Transverse colon (tissue), 4 donors: ENCODE data around the gene CRYZL1. TPM values are rescaled to one million over a fixed set of nuclear protein-coding genes. Genes with fewer than 3 reads are reported as not detected.

Experiments
- DNase-seq: peaks from one replicate; pipeline ENCODE4 v3.0.0-alpha.2; 2019
- H3K27ac ChIP-seq, 4 donors: fragments of 200-600 bp; sonication (generic); 2 replicates each; pipeline ENCODE4 v1.5.1; 2016 to 2018; ENCODE audit warnings: inconsistent platforms in 4 of 4
- H3K27me3 ChIP-seq: fragments of 200-600 bp; sonication (generic); 2 replicates; pipeline ENCODE4 v1.5.1; 2017; ENCODE audit warnings: inconsistent platforms
- H3K36me3 ChIP-seq, 4 donors: fragments of 200-600 bp; sonication (generic); 2 replicates each; pipeline ENCODE4 v1.5.1; 2017 to 2019; ENCODE audit warnings: inconsistent platforms in 4 of 4
- H3K4me1 ChIP-seq, 4 donors: fragments of 200-600 bp; sonication (generic); 2 replicates each; pipeline ENCODE4 v1.5.1; 2017 to 2020; ENCODE audit warnings: inconsistent platforms in 4 of 4
- H3K4me3 ChIP-seq, 4 donors: fragments of 200-600 bp; sonication (generic); 1 replicate in 1 of 4; 2 replicates in 3 of 4; pipeline versions ENCODE4 v1.5.1 to v1.6.1; 2017 to 2019; ENCODE audit warnings: inconsistent platforms in 4 of 4
- H3K9me3 ChIP-seq, 2 donors: fragments of 200-600 bp; sonication (generic); 2 replicates each; pipeline ENCODE4 v1.5.1; 2017 to 2019; ENCODE audit warnings: inconsistent platforms in 2 of 2
- EP300 ChIP-seq: sonication (generic); formaldehyde crosslinking; IDR thresholded peaks from one replicate; pipeline ENCODE4 v1.6.1; 2017; ENCODE audit warnings: antibody characterized with exemption, low read depth
- POLR2A ChIP-seq: fragments of 450-650 bp; IDR thresholded peaks from one replicate; pipeline ENCODE4 v1.6.1; 2016; ENCODE audit warnings: antibody characterized with exemption, mild to moderate bottlenecking, moderate library complexity
- POLR2AphosphoS5 ChIP-seq, 3 donors: sonication (generic); formaldehyde crosslinking; IDR thresholded peaks; one replicate each; pipeline ENCODE4 v1.6.1; 2016; ENCODE audit warnings: antibody characterized with exemption in 3 of 3
- WGBS, 2 donors: methylation state at CpG; one replicate each; pipeline ENCODE4 v1.1.5; 2018; ENCODE audit warnings: low coverage in 1 of 2; 5-methylcytosine and 5-hydroxymethylcytosine counted together
- in situ Hi-C, 4 donors: fragments of 200-750 bp; cut with MboI; loops; one replicate each; pipeline versions ENCODE4 v1.15.0 to v1.15.1; 2017; ENCODE audit warnings: low sequenced_read_pairs in 3 of 4, low pct_ligation_motif_present in 1 of 4, low pct_unique_long_range_greater_than_20kb in 1 of 4
- intact Hi-C: fragments of 100-400 bp; cut with DNase I; formaldehyde crosslinking; loops from one replicate; pipeline ENCODE4 v1.15.1; 2023; ENCODE audit warnings: low total_unique reads
- total RNA-seq, 4 donors: library from RNA; depleted of rRNA; stranded (reverse); fragments of >200 nt; gene quantifications; one replicate each; pipeline ENCODE4 v1.1.0, GENCODE V29; 2016
- TF ChIP-seq, protein P1 (sequence below), 5 experiments: fragments of 200-600 bp in 3 of 5; fragments of 450-650 bp in 2 of 5; sonication (generic) in 3 of 5; IDR thresholded peaks; 1 replicate in 2 of 5; 2 replicates in 3 of 5; pipeline ENCODE4 v1.5.1; 2016 to 2017; ENCODE audit warnings: antibody characterized with exemption in 5 of 5, inconsistent platforms in 3 of 5, mild to moderate bottlenecking in 2 of 5, moderate library complexity in 1 of 5

Gene CRYZL1
- total RNA-seq, 4 donors from 2014 or later, result 27.7 to 58.9 (median 43.6) TPM

DNA sequence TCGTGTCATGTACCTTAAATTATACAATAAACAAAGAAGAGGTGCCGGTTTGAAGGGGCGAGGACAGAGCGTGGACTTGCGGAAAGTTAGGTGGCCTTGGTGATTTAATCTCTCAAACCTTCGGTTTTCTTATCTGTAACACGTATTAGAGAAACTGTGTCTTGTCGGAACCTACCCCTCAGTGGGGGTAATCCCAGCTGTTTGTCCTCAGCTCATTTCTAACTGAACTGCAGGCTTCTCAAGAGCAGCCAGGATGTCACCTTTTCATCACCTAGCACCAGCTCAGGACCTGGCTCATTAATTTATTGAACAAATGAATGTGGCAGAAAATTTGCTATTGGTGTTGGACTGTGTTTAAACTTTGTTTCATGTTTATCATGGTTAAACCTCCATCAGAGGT, 31.9 kb upstream of the CRYZL1 start:
- intact Hi-C loops, result no loop called here
- Histone ChIP-seq H3K27ac (no peak overlapping the region), H3K9me3 (no peaks in the 10 kb centered on the region), H3K4me1 (peaks cover 4 to 13% (median 6%) of the 10 kb centered on the region in 4 donors), H3K27me3 (no peaks in the 10 kb centered on the region), H3K36me3 (no peaks in the 10 kb centered on the region), H3K4me3 (no peak overlapping the region)
- DNase-seq, result no peak
- TF ChIP-seq, protein P1, sequence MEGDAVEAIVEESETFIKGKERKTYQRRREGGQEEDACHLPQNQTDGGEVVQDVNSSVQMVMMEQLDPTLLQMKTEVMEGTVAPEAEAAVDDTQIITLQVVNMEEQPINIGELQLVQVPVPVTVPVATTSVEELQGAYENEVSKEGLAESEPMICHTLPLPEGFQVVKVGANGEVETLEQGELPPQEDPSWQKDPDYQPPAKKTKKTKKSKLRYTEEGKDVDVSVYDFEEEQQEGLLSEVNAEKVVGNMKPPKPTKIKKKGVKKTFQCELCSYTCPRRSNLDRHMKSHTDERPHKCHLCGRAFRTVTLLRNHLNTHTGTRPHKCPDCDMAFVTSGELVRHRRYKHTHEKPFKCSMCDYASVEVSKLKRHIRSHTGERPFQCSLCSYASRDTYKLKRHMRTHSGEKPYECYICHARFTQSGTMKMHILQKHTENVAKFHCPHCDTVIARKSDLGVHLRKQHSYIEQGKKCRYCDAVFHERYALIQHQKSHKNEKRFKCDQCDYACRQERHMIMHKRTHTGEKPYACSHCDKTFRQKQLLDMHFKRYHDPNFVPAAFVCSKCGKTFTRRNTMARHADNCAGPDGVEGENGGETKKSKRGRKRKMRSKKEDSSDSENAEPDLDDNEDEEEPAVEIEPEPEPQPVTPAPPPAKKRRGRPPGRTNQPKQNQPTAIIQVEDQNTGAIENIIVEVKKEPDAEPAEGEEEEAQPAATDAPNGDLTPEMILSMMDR (IDR thresholded peaks at IDR 0.05), result no peak
- TF ChIP-seq POLR2AphosphoS5 (IDR thresholded peaks at IDR 0.05), result no peak
- no peak for TF ChIP-seq EP300
- TF ChIP-seq POLR2A, result no peak
- in situ Hi-C loops, result loop anchor here in 1 of 4 donors (25.0 kb wide), 1 partner anchor 214 kb away; no protein-coding TSS in a partner anchor
- 83% methylated on average over 8 of the region's 8 CpGs for WGBS, 2 donors

DNA sequence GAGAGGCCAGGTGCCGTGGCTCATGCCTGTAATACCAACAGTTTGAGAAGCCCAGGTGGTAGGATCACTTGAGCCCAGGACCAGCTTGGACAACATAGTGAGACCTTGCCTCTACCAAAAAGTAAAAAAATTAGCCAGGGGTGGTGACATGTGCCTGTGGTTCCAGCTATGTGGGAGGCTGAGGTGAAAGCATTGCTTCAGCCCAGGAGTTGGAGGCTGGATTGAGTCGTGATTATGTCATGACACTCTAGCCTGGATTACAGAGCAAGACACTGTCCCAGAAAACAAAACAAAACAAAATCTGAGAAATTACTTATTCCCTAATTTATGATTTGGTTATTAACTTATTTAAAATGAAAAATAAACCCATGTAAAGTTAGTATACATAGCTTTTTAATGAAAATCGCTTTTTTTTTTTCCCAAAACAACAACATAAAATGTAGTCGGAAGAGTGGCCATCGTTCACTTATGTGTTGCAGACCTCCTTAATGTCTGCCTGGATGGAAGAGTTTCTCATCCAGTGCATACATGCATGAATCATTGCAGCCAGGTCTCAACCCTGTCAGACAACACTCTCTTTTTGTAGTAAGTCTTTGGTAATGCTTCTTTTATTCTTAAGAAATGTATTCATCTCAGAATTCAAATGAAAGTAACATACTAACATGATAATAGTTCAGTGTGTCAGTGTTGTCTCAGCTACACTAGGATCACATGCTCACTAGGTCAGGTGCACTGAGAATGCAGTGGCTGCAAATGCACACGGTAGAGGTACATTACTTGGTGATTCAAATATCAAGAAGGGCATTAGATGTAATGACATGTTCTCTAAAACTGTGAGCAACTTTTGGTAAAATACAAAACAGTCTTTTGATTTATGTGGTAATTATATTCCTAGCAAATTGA, 28.8 kb upstream of the CRYZL1 start:
- Histone ChIP-seq H3K27ac (no peak overlapping the region), H3K4me3 (no peak overlapping the region), H3K4me1 (peaks cover 0 to 12% (median 1%) of the 10 kb centered on the region in 4 donors), H3K36me3 (no peaks in the 10 kb centered on the region), H3K9me3 (no peaks in the 10 kb centered on the region), H3K27me3 (no peaks in the 10 kb centered on the region)
- intact Hi-C loops (no loop called here), in situ Hi-C loops (loop anchor here in 1 of 4 donors (25.0 kb wide), 1 partner anchor 217 kb away; no protein-coding TSS in a partner anchor)
- TF ChIP-seq, protein P1 (IDR thresholded peaks at IDR 0.05), result no peak
- no peak for DNase-seq
- 80 to 88% methylated on average over 6 of the region's 6 CpGs for WGBS, 2 donors

DNA sequence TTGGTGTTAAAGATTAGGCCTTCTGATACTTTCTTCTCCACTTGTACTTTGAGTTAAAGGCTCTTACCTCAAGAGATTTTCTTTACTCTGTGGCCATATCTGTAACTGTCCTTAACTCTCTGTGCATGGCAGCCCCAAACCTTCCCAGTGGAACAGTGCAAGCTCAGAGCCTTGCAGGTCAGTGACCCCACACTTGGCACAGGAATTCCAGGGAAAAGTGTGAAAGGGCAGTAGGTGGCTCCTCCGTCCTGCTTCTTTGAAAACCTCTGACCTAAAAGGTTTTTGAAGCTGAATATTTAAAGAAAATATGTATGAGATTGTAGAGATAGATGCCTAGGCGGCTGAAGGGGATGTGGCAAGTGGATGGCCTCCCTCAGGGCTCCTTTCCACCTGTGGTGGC, 27.1 kb upstream of the CRYZL1 start:
- WGBS, 2 donors, result 76 to 100% methylated on average over 2 of the region's 2 CpGs
- TF ChIP-seq POLR2AphosphoS5 (IDR thresholded peaks at IDR 0.05), result no peak
- TF ChIP-seq, protein P1 (IDR thresholded peaks at IDR 0.05), result no peak
- no peak for TF ChIP-seq POLR2A
- TF ChIP-seq EP300, result no peak
- Histone ChIP-seq H3K9me3 (no peaks in the 10 kb centered on the region), H3K4me3 (no peak overlapping the region), H3K27me3 (no peaks in the 10 kb centered on the region), H3K4me1 (peaks cover 0 to 11% (median 2%) of the 10 kb centered on the region in 4 donors), H3K27ac (no peak overlapping the region), H3K36me3 (no peaks in the 10 kb centered on the region)
- no peak for DNase-seq
- in situ Hi-C loops, result loop anchor here in 1 of 4 donors (25.0 kb wide), 1 partner anchor 219 kb away; no protein-coding TSS in a partner anchor
- intact Hi-C loops, result no loop called here

DNA sequence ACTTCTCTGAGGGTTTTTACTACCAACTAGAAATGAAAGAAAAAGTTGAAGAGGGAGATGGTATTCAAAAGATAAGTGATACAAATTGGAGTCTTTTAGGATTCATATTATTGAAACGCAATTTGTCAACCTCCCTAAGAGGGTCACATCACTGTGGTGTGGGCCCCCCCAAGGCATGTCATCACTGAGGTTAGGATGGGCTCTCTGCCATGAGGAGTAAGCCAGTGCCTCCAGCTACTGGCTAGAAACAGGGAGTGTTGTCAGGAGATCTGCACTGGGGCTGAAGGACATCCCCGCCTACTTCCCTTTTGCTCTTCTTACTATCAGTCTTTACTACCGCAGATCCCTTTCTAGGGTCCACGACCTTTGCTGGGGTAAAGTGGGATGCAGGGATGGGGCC, 26.6 kb upstream of the CRYZL1 start:
- Histone ChIP-seq H3K36me3 (no peaks in the 10 kb centered on the region), H3K4me3 (no peak overlapping the region), H3K9me3 (no peaks in the 10 kb centered on the region), H3K27ac (no peak overlapping the region), H3K27me3 (no peaks in the 10 kb centered on the region), H3K4me1 (peaks cover 0 to 16% (median 4%) of the 10 kb centered on the region in 4 donors)
- TF ChIP-seq, protein P1 (IDR thresholded peaks at IDR 0.05), result no peak
- intact Hi-C loops (no loop called here), in situ Hi-C loops (loop anchor here in 1 of 4 donors (25.0 kb wide), 1 partner anchor 219 kb away; no protein-coding TSS in a partner anchor)
- no peak for DNase-seq
- WGBS, 2 donors, result 40 to 74% methylated on average over 1 to 4 of the region's 4 CpGs
